Kidney glomerular epithelial cell (primary cell): ENCODE data around the gene ARHGAP15.
A peak's percentile ranks its signal among the peaks of the same experiment; 100 is the strongest.

Experiments used
- DNase-seq: peaks from one replicate; lab custom pipeline; 2025; lab: John Stamatoyannopoulos, UW

Gene ARHGAP15

DNA sequence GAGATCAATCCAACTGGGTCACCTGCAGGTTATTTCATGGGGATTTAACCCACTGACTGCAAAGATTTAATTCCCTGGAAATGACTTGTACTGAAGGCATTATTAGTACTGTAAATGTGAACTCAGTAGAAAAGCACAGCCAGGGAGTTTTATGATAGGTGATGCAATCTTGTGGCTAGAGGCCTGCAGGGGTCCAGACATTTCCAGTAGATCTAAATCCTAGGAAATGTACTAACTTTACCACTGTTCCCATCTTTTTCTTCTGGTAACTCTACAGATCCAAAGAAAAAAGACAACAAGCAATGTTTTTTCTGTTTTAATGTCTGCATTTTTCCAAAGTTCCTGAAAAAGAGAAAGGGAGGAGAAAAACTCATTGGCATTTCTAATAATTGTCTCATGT lies 500.1 kb downstream of the ARHGAP15 start:
- no peak for DNase-seq

DNA sequence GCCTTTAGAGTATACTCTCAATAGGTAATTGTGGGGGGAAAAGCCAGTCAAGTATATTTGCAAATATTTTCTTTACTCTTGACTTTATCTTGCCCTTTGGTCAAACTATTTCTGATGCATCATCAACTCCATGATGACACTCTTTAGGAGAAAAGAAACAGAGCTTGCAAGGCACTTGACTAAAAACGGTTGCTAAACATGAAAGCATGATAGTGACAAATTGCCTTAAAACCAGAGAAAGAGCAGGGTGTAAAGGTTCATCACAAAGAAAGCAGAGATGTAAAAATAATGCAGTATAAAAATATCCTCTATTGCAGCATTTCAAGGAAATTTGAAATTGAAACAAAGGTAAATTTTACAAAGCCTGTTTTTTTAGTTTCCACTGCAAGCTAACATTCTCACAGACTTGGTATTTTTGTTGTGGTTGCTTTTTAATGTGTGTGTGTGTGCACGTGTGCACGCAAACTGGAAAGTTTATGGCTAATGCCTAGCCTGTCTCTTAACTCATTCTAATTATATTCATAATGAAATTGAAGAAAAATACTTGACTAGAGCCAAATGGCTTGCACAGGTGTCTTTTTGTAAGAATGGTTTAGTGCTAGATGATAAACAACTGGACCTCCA lies 503.6 kb downstream of the ARHGAP15 start:
- DNase-seq: no peak

DNA sequence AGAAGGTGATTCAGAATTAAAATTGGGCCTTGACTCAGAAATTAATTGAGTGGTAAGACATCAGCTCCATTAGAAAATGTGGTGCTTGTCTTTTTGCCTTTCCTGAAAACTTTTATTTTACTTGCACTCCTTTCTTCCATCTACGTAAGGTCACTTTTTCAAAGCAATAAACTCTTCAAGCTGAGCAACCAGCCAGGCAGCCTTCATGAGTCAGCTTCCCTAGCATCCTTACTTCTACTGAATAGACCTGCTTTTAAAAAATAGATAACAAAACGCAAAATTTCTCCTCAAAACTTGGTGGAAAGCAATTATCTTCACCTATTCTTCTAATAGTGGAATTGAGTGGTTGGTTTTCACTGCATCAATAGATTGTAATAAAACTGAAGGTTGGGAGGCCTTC lies 504.2 kb downstream of the ARHGAP15 start:
- no peak for DNase-seq

DNA sequence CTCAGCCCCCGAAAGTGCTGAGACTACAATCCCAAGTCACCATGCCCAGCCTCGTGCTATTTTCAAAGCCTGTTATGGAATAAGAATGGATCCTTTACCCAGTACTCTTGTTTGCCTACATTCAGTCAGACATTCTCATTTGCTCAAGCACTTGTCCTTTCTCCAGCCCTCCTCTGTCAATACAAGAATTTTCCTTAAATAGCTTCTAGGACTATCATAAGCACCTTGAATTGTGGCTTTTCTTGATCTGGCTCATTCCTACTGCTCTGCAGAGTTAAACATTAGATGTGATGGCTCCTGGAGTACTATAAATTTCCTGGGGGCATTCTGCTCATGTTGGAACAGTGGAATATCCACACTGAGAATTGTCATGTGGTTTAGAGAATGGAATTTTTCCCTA lies 506.1 kb downstream of the ARHGAP15 start:
- DNase-seq: no peak

DNA sequence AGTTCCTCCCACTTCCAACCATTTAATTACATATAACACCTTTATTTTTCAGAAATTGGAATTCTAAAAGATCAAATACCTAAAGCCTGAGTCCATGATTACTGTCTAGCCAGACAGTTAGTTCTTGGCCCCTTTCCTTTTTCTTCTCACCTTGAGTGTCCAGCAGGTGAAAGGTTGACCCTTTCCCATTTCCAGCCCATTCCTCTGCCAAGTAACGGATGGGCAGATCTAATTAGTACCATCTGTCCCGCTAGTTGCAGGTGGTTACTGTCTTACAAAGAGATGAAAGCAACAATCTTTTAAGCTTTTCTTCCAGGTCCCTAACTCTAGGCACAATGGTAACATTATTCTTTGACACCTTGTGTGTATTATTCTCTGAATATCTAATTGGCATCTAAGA lies 506.7 kb downstream of the ARHGAP15 start:
- DNase-seq: no peak

DNA sequence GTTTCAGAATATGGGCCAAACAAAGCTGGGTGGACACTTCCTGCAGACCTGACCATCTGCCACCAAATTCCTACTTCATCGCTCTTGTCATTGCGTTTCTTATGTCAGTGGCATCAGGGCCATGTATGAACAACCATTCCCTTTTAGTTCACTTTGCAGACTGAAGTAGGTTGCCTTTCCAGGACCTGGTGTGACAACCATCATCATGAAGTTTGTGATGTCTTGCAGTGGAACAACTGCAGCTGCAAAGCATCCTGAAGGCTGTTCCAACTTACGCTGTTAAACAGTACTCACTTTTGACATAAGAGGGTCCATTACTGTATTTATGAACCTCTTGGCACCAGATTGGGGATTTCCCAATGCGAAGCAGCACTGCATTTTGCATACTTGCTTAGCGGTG lies 511.6 kb downstream of the ARHGAP15 start:
- DNase-seq: no peak

DNA sequence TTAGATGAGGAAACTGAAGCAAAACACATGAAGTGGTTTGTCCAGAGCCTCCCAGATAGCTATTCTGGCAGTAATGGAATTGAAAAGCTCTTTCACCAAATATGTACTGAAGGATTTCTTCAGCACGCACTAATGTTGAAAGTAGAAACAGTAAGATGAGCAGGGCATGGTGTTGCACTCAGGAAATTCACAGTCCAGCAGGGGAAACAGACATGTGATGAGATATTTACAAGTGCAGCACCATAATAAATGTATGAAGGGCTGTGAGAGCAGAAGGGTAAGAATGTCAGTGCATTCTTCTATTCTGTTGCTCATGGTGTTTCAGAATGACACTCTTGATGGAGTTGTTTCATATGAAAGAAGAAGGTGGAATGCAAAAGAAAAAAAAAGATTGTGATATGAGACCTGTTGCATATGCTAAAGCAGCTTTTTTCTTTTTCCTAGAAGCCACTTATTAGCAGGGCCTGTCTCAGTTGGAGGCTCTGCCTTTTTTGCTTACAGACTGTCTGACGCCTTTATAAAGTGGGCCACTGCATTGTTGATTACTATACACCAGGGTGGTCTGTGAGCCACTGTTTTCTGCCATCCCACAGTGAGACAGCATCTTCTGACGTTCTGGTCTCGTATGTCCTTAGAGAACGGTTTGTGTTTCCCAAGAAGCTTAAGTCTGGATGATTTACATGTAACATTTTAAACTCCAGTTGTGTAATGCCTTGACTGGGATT lies 516.9 kb downstream of the ARHGAP15 start:
- peak; percentile 10 for DNase-seq

DNA sequence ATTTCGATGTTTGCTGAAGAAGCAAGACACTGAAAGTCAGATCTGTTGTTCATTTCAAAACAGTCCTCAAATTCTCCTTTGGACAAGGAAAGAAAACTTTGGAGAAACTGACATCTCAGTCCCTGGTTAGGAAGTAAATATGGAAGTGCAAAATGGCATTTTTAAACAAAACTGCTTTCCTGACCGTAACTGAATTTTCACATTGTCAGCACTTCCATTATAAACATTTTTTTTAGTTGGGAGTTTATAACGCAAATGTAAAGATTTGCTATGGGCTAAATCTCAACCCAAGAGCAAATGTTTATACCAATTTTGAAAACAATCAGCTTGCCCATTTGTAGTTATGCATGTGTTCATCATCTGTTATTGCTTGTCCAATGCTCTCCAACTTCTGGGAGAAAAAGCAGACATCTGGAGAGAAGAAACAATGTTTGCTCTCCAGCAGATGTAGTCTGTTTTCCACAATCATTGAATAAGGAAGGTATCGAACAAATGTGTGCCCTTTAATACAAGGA lies 520.1 kb downstream of the ARHGAP15 start:
- DNase-seq: no peak

DNA sequence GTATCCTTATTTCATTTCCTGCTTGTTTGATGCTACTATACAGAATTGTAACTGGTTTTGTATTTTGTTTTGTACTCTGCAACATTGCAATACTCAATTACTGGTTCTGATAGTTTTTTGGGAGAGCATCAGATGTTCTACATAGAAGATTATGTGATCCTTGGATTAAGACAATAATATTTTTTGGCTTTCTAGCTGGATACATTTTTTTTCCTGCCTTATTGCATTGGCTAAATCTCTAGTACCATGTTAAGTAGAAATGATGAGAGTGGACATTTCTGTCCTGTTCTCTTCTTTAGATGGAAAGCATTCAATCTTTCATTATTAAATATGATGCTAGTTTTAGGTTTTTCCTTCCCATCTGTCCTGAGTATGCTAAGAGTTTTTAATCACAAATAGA lies 523.5 kb downstream of the ARHGAP15 start:
- DNase-seq: no peak

DNA sequence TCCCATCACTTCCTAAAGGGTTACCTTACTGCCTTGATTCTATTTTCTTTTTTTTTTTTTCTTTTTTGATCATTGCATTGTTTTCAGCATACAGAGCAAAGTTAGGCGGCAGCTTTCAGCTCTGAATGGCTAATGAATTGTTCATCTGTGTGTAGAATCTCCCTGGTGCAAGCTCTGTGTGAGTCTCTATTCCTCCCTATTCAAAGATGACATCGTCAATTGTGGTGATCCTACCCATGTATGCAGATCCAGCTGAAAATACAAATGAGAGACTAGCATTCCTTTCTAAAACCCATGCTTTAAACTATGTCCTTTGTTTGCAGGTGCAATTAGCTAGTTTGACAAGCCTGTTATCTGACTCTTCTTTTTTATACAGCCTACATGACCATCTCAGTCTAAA lies 539.0 kb downstream of the ARHGAP15 start:
- DNase-seq: no peak

DNA sequence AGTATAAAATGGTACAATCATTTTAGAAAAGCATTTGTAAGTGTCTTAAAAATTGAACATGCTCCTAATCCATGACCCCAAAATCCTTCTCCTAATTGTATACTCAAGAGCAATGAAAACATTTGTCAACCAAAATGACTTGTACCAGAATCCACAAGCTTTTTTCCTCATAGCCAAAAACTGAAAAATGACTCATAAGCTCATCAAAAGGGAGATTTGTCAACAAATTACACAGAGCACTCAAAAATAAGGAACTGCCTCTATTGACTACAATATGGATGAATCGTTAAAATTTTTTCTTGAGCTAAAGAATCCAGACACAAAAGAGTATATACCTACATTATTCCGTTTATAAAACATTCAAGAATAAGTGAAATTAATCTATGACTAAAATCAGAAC lies 544.8 kb downstream of the ARHGAP15 start:
- DNase-seq: no peak

DNA sequence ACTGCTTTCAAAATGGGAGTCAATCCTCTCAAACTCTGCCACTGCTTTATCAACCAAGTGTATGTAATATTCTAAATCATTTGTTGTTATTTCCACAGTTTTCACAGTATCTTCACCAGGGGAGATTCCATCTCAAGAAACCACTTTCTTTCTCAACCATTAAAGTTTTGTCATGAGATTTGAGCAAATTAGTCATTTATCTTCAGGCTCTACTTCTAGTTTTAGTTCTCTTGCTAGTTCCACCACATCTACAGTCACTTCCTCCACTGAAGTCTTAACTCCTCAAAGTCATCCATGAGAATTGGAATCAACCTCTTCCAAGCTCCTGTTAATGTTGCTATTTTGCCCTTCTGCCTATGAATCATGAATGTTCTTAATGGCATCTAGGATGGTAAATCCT lies 545.8 kb downstream of the ARHGAP15 start:
- DNase-seq: no peak

DNA sequence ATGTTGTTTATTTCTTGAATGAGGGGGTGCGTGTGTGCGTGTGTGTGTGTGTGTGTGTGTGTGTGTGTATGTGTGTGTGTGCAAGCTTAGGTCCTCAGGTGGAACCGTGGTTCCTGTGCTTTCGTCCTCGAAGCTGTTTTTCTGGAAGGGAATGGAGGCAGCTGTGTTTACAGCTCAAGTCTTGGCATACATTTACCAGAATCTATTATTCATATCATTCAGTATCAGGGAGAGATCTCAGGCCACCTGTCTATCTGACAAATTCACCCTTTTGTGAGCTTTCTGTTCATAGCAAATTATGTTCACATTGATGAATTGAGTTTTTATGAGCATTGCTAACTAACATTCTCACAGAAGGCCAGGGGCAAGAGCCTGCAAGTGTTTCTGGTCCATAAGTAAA lies 550.4 kb downstream of the ARHGAP15 start:
- no peak for DNase-seq

DNA sequence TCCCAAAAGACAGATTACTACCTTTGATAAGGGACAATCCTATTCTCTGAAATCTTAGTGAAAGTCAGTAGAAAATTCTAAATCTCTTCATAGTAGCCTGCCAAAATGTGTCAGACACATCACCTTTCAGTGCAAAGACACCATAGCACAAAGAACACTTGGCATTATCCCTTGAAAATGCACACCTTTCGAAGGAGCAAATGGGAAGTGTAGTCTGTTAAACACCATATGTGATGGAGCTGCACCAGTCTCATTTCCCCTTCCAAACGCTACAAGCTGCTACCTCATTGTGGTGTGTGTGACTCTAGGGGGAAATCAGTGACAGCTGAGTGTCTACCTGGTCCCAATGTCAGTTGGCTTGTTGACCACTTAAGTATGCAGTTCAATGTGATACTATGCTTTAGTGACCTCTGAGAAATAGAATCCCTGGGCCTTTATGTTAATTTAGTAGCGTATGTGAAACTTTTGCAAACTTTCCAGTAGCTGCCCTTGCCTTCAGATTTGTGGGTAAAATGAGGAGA lies 551.7 kb downstream of the ARHGAP15 start:
- DNase-seq: no peak

DNA sequence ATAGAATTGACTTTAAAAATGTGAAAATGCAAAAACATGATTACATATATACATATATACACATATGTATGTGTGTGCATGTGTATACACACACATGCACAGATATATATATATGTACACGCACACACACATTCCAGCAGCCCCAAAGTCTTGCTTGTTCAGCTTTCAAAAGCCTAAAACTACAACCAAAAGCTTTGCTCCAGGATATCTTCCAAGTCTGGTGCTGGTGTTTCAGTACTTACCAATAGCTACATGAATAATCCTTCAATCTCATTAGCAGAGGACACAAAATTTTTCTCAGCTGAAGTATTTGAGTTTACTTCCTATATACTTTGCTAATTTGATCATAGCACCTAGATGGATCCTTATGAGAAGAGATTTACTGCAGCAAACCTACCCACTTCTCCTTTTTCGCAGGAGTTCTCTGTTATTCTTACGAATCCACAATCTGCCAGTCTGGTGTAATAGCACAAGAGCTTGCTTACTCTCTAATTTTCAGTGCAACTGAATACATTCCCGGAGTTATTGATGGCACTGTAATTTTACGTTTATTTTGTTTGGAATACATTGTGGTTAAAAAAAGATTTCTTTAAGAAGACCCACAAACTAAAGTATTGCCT lies 553.3 kb downstream of the ARHGAP15 start:
- no peak for DNase-seq

DNA sequence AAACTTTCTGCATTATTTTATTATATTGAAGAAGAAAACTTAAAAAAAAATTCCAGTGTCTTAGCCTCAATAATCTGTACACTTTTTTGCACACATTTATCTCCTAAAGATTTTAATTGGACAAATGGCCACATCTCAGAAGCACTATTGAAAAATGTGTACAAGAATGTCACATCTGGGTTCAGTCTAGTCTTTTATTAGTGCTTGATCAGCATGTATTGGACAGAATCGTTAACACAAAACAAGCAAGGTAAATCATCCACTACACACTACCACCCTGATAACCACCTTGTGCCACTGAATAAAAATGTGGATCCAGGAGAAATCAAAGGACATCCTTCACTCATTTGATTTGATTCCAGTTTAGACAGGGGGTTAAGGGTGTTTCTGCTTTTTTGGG lies 554.8 kb downstream of the ARHGAP15 start:
- DNase-seq: no peak

DNA sequence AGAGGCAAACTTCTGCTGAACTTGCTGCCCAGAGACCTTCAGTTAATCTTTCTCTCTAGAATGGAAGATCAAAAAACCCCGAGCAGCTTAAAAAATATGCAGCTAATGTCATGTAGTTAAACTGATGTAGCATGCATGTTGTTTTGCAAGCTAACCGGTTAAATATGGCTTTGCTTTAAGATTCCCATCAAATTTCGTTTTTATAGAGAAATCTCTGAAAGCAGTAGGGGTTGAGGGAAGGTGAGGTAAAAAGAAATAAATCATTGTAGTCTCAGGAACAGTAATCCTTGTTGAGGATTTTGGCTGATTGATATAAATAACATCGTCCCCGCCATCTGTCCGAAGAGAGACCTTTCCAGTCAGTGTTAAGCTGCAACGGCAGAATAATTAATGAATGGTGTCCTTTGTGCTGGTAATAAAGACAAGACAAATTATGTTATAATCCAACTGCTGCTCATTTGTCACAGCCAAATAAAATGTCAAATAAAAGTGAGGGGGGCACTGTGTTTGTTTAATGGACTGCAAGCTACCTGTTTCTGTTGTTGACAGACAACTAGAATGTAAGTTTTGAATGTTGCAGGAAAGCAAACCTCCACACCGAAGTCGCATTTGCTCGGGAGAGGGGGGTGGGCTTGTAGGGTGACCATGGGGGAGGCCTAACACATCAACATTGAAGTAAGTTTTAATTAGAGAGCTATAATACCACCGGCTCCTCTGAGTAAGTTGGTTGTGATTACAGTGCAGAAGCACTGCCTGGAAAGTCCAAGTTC lies 555.5 kb downstream of the ARHGAP15 start:
- no peak for DNase-seq

DNA sequence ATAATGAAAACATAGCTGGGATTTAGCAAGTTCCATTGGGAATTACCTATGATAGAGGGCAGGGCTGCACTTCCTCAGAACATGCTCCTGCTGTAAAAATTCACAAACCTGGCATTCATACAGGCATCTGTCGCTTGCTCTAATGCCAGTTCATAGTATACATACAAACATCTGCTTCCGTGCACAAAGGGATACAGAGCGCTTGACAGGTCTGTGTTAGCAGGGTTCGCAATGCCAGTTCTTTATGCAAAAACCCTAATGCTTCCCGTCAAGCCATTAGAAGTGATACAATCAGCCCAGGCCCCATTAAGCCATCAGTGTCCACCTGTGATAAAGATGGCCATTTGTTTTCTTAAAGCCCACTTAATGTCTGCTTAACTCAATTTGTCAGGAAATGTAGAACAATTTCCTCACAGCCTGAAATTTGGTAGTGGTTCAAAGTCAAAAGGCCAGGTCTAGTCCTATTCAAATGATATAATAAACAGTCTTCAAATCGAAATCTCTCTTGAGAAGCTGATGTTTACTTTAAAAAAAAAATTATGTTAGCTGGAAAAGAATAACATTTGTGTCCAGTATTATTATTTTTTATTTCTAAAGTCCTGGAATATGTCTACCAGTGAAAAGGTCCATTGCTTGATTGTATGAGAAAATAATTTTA lies 556.3 kb downstream of the ARHGAP15 start:
- DNase-seq: no peak

DNA sequence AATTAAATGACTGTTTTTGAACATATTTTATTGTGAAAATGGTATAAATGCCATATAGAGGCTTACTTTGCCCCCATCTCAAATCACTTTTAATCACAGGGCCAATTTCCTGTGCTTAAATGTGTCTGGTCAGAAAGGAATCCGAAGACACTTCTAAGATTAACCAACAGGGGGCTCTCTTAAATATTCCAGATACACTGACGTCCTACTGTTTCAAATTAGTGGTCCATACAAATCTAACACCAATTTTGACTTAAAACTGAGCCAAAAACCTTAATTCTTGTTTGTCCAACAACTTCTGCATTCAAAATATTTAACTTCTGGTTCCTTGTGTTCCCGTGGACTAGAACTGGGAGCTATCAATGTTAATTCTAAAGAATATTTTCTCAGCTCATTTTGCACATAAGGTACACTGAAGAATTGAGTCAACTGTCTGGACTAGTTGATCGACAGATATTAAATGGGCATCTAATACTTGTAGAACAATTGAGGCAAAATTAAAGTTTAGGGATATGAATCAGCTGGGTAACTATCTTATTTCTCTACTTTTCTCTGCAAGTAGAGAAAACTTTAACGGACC lies 557.5 kb downstream of the ARHGAP15 start:
- DNase-seq: peak; percentile 37

DNA sequence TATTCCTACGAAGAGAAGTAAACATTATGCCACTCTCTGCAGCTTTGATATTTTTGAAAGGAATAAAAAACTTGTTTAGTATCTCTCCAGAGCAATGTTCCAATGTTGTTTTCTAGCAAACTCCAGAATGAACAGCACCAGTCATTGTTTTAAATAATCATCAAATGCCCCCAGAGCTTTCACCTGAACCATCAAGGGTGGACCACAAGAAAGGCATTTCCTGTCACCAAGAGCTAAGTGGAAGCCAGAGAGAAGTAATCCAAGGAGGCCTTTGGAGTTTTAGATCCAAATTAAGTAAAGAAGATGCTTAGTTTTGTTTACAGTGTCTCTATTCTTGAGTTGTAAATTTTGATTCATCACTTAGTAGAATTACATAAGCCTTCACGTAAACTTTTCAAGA lies 559.0 kb downstream of the ARHGAP15 start:
- no peak for DNase-seq

DNA sequence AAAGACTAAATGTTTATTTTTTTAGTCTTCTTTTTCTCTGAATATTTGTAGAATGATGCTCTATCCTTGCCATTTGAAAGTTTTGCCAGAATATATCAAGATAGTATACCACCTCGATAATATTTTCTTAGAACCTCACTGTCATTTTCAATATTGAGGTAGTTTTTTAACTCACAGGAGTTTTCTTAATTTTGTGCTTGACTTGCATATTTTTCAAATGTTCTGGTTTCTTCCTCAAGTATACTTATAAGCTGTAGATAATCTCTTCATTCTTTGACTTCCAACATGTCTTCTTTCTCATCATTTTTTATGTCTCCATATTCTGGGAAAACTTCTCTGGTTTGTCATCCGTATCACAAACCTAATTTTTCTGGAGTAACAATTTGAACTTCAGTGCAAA lies 559.6 kb downstream of the ARHGAP15 start:
- no peak for DNase-seq
